NCI-H524 treated with DMSO at 0.1 percent for 48 hours (cell line): ENCODE data around the gene TRPM6.
"Not testable (repeated sequence)": the region's sequence is repeated elsewhere in the genome, so short reads cannot be mapped to it uniquely, and the experiment has no call there.

Experiments used
- DNase-seq: peaks from one replicate; lab custom pipeline; 2025; lab: John Stamatoyannopoulos, UW

Gene TRPM6

GRCh38 chr9:74859786-74860185 is 27.9 kb downstream of the TRPM6 start:
- DNase-seq = no peak

GRCh38 chr9:74858751-74859414 is 28.8 kb downstream of the TRPM6 start:
- DNase-seq = no peak

GRCh38 chr9:74856989-74857388 is 30.7 kb downstream of the TRPM6 start:
- DNase-seq = no peak

GRCh38 chr9:74855072-74855471 is 32.6 kb downstream of the TRPM6 start:
- DNase-seq = no peak

- DNase-seq = not testable (repeated sequence)
Measured at GRCh38 chr9:74853024-74853423, 34.7 kb downstream of the TRPM6 start.

GRCh38 chr9:74848153-74848525 is 39.6 kb downstream of the TRPM6 start:
- no peak for DNase-seq

GRCh38 chr9:74847478-74848152 is 40.1 kb downstream of the TRPM6 start:
- DNase-seq = no peak

GRCh38 chr9:74846766-74847165 is 41.0 kb downstream of the TRPM6 start:
- DNase-seq = no peak

GRCh38 chr9:74838351-74838750 is 49.4 kb downstream of the TRPM6 start:
- no peak for DNase-seq

- no peak for DNase-seq
Measured at GRCh38 chr9:74824654-74825053, 63.1 kb downstream of the TRPM6 start.

GRCh38 chr9:74821636-74822035 is 66.1 kb downstream of the TRPM6 start:
- no peak for DNase-seq

- DNase-seq = no peak
Measured at GRCh38 chr9:74817816-74818215, 69.9 kb downstream of the TRPM6 start.

GRCh38 chr9:74817281-74817810 is 70.4 kb downstream of the TRPM6 start:
- no peak for DNase-seq

GRCh38 chr9:74810200-74810599 is 77.5 kb downstream of the TRPM6 start:
- no peak for DNase-seq

GRCh38 chr9:74804018-74804385 is 83.7 kb downstream of the TRPM6 start:
- no peak for DNase-seq

GRCh38 chr9:74803376-74804017 is 84.2 kb downstream of the TRPM6 start:
- peak; percentile 16 for DNase-seq

- DNase-seq = no peak
Measured at GRCh38 chr9:74800226-74800625, 87.5 kb downstream of the TRPM6 start.

- no peak for DNase-seq
Measured at GRCh38 chr9:74795803-74796202, 91.9 kb downstream of the TRPM6 start.

- DNase-seq = no peak
Measured at GRCh38 chr9:74795081-74795480, 92.6 kb downstream of the TRPM6 start.

- DNase-seq = no peak
Measured at GRCh38 chr9:74784506-74784905, 103.2 kb downstream of the TRPM6 start.

GRCh38 chr9:74783408-74783807 is 104.3 kb downstream of the TRPM6 start:
- DNase-seq = no peak

- DNase-seq = no peak
Measured at GRCh38 chr9:74777136-74777879, 110.4 kb downstream of the TRPM6 start.
